HCT116 (cell line): Measurements from ENCODE around the gene GRHL1.

Experiments
- EZH2phosphoT487 ChIP-seq: fragments of 200-600 bp; IDR thresholded peaks from 2 replicates; pipeline ENCODE4 v1.6.1; 2018; ENCODE audit warnings: antibody characterized with exemption, borderline replicate concordance
- POLR2AphosphoS5 ChIP-seq: IDR thresholded peaks from 2 replicates; pipeline ENCODE4 v1.6.1; 2011; ENCODE audit warnings: mild to moderate bottlenecking, low read depth, low read length, moderate library complexity
- YY1 ChIP-seq: IDR thresholded peaks from 2 replicates; pipeline ENCODE4 v1.6.1; 2011; ENCODE audit warnings: low read length, low read depth, moderate library complexity, mild to moderate bottlenecking; ENCODE audit not compliant: insufficient replicate concordance; ENCODE audit errors: extremely low read depth
- ZNF274 ChIP-seq: fragments of 200-500 bp; sonication (Bioruptor generic); IDR thresholded peaks from 2 replicates; pipeline ENCODE4 v1.6.1; 2014; ENCODE audit warnings: mild to moderate bottlenecking, low read depth, low read length, inconsistent platforms
- TF ChIP-seq, protein P1 (sequence below), 3 experiments: fragments of 200-600 bp in 1 of 3; sonication (generic) in 1 of 3; IDR thresholded peaks in 2 of 3; conservative IDR thresholded peaks in 1 of 3; 2 replicates each; pipeline ENCODE4 v1.5.1; 2012 to 2017; ENCODE audit warnings: low read depth in 2 of 3, low read length in 2 of 3, antibody characterized with exemption in 1 of 3, borderline replicate concordance in 1 of 3, control low read depth in 1 of 3, mild to moderate bottlenecking in 1 of 3, mixed read lengths in 1 of 3, mixed run types in 1 of 3, moderate library complexity in 1 of 3; ENCODE audit not compliant: insufficient read depth in 1 of 3

DNA sequence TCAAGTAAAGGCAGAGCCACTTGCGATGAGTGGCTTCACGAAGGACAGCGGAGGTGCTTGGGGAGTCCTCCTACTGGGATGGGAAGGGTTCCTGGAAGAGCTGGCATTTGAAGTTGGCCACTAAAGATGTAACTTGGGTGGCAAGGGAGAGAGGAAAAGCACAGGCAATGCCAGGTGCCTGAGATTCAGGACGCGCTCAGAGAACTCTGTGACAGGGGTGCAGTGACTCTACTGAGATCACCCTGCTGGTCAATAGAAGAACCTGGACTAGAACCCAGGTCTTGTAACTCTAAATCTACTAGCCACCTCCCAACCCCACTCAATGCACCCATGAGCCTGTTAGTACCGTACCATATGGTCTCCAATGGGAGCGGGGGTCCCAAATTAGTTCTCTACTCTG is 5.4 kb upstream of the GRHL1 start:
- TF ChIP-seq POLR2AphosphoS5 (no peak), ZNF274 (no peak), YY1 (no peak), EZH2phosphoT487 (no peak)
- TF ChIP-seq, protein P1, sequence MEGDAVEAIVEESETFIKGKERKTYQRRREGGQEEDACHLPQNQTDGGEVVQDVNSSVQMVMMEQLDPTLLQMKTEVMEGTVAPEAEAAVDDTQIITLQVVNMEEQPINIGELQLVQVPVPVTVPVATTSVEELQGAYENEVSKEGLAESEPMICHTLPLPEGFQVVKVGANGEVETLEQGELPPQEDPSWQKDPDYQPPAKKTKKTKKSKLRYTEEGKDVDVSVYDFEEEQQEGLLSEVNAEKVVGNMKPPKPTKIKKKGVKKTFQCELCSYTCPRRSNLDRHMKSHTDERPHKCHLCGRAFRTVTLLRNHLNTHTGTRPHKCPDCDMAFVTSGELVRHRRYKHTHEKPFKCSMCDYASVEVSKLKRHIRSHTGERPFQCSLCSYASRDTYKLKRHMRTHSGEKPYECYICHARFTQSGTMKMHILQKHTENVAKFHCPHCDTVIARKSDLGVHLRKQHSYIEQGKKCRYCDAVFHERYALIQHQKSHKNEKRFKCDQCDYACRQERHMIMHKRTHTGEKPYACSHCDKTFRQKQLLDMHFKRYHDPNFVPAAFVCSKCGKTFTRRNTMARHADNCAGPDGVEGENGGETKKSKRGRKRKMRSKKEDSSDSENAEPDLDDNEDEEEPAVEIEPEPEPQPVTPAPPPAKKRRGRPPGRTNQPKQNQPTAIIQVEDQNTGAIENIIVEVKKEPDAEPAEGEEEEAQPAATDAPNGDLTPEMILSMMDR (IDR thresholded peaks at IDR 0.05 in 2 of 3, conservative IDR thresholded peaks at IDR 0.05 in 1 of 3; ENCODE audit: borderline replicate concordance in 1 of 3, insufficient read depth in 1 of 3, low read depth in 2 of 3, low read length in 2 of 3), result no peak
